Measurements from ENCODE around the gene PLEKHG4B.

PLEKHG4B gene

GRCh38 chr5:137741-138140 lies 45.8 kb downstream of the PLEKHG4B start:
- DNase-seq (ENCODE audit: low spot score) = no peak

- DNase-seq (ENCODE audit: low spot score) = no peak
Observed at GRCh38 chr5:138936-139335, 47.0 kb downstream of the PLEKHG4B start.

- no peak for DNase-seq (ENCODE audit: low spot score)
Observed at GRCh38 chr5:139579-140442, 47.8 kb downstream of the PLEKHG4B start.

GRCh38 chr5:140443-140829 lies 48.5 kb downstream of the PLEKHG4B start:
- no peak for DNase-seq (ENCODE audit: low spot score)

GRCh38 chr5:141211-141610 lies 49.2 kb downstream of the PLEKHG4B start:
- no peak for DNase-seq (ENCODE audit: low spot score)

GRCh38 chr5:141761-142160 lies 49.8 kb downstream of the PLEKHG4B start:
- DNase-seq (ENCODE audit: low spot score) = no peak

- no peak for DNase-seq (ENCODE audit: low spot score)
Observed at GRCh38 chr5:142246-142810, 50.4 kb downstream of the PLEKHG4B start.

- DNase-seq (ENCODE audit: low spot score) = no peak
Observed at GRCh38 chr5:143041-143440, 51.1 kb downstream of the PLEKHG4B start.

- DNase-seq (ENCODE audit: low spot score) = no peak
Observed at GRCh38 chr5:144941-145340, 53.0 kb downstream of the PLEKHG4B start.

GRCh38 chr5:145585-146323 lies 53.8 kb downstream of the PLEKHG4B start:
- no peak for DNase-seq (ENCODE audit: low spot score)

GRCh38 chr5:147751-148150 lies 55.8 kb downstream of the PLEKHG4B start:
- DNase-seq (ENCODE audit: low spot score) = no peak

- DNase-seq (ENCODE audit: low spot score) = no peak
Observed at GRCh38 chr5:149745-150485, 57.9 kb downstream of the PLEKHG4B start.

- DNase-seq (ENCODE audit: low spot score) = no peak
Observed at GRCh38 chr5:150746-151145, 58.8 kb downstream of the PLEKHG4B start.

GRCh38 chr5:152077-152476 lies 60.1 kb downstream of the PLEKHG4B start:
- DNase-seq (ENCODE audit: low spot score) = no peak

GRCh38 chr5:153256-153655 lies 61.3 kb downstream of the PLEKHG4B start:
- no peak for DNase-seq (ENCODE audit: low spot score)

GRCh38 chr5:154236-154635 lies 62.3 kb downstream of the PLEKHG4B start:
- no peak for DNase-seq (ENCODE audit: low spot score)

GRCh38 chr5:154826-155225 lies 62.9 kb downstream of the PLEKHG4B start:
- DNase-seq (ENCODE audit: low spot score) = no peak

GRCh38 chr5:155651-156410 lies 63.9 kb downstream of the PLEKHG4B start:
- DNase-seq (ENCODE audit: low spot score) = no peak

- no peak for DNase-seq (ENCODE audit: low spot score)
Observed at GRCh38 chr5:156411-157072, 64.6 kb downstream of the PLEKHG4B start.

GRCh38 chr5:157126-157715 lies 65.3 kb downstream of the PLEKHG4B start:
- DNase-seq (ENCODE audit: low spot score) = no peak

GRCh38 chr5:157801-158200 lies 65.8 kb downstream of the PLEKHG4B start:
- DNase-seq (ENCODE audit: low spot score) = no peak
